Small intestine (tissue), 7 donors: ENCODE measurements around the gene FBXW11. TPM values are rescaled to one million over a fixed set of nuclear protein-coding genes. Genes with fewer than 3 reads are reported as not detected.

Experiments
- DNase-seq, 2 donors: peaks; one replicate each; pipeline versions ENCODE4 v3.0.0 to v3.0.0-alpha.2; 2013
- FAIRE-seq: peaks from 2 replicates; lab custom pipeline; 2012; peaks lifted over from hg19 to GRCh38; lab: Jason Lieb, UNC
- H3K27ac ChIP-seq, 3 donors: one replicate each; pipeline ENCODE4 v1.5.1; 2013; ENCODE audit warnings: low read length in 2 of 3, mild to moderate bottlenecking in 2 of 3, control low read depth in 1 of 3, inconsistent platforms in 1 of 3, low read depth in 1 of 3, moderate library complexity in 1 of 3
- H3K27me3 ChIP-seq, 3 donors: one replicate each; pipeline ENCODE4 v1.6.1; 2013; ENCODE audit warnings: low read length in 3 of 3, inconsistent platforms in 1 of 3; ENCODE audit not compliant: control insufficient read depth in 3 of 3, insufficient read depth in 3 of 3
- H3K36me3 ChIP-seq, 3 donors: one replicate each; pipeline ENCODE4 v1.6.1; 2013; ENCODE audit warnings: low read length in 3 of 3, inconsistent platforms in 1 of 3, low read depth in 1 of 3, mild to moderate bottlenecking in 1 of 3, moderate library complexity in 1 of 3; ENCODE audit not compliant: control insufficient read depth in 3 of 3, insufficient read depth in 2 of 3
- H3K4me1 ChIP-seq, 3 donors: one replicate each; pipeline ENCODE4 v1.6.1; 2013; ENCODE audit warnings: low read length in 2 of 3, inconsistent platforms in 1 of 3, low read depth in 1 of 3, mild to moderate bottlenecking in 1 of 3, moderate library complexity in 1 of 3; ENCODE audit not compliant: control insufficient read depth in 3 of 3, insufficient read depth in 2 of 3
- H3K4me3 ChIP-seq, 3 donors: one replicate each; pipeline ENCODE4 v1.5.1; 2013; ENCODE audit warnings: low read length in 3 of 3, control low read depth in 1 of 3, inconsistent platforms in 1 of 3, low read depth in 1 of 3, mild to moderate bottlenecking in 1 of 3, moderate library complexity in 1 of 3
- H3K9me3 ChIP-seq, 2 donors: one replicate each; pipeline ENCODE4 v1.6.1; 2013; ENCODE audit warnings: low read depth in 1 of 2, low read length in 1 of 2; ENCODE audit not compliant: control insufficient read depth in 2 of 2, insufficient read depth in 1 of 2
- WGBS, 3 donors: extraction: QIAGEN DNeasy Blood & Tissue Kit; methylation state at CpG; one replicate each; pipeline ENCODE4 v1.1.7; 2013; 5-methylcytosine and 5-hydroxymethylcytosine counted together
- polyA plus RNA-seq, 4 donors: library from polyadenylated mRNA; stranded (reverse) in 3 of 4; unstranded in 1 of 4; fragments of 200-250 nt in 3 of 4; fragments of 120-200 nt in 1 of 4; gene quantifications; one replicate each; pipeline versions ENCODE4 v1.2.1 to v1.2.3, GENCODE V29; 2013
- donor health status: healthy with polysubstance abuse.
- donor health status: control.
- donor health status: control.
- donor health status: Bipolar disorder and iron deficiency.
- donor health status: healthy.

Gene FBXW11
- polyA plus RNA-seq, 4 donors = 12.2 to 37.1 (median 15.8) TPM

- Histone ChIP-seq H3K27me3 (no peaks in the 10 kb centered on the region), H3K27ac (no peak overlapping the region), H3K4me3 (no peak overlapping the region), H3K9me3 (no peaks in the 10 kb centered on the region), H3K36me3 (no peaks in the 10 kb centered on the region), H3K4me1 (no peaks in the 10 kb centered on the region)
- 65 to 89% (median 83%) methylated on average over 2 of the region's 2 CpGs for WGBS, 3 donors
- no peak for DNase-seq
- FAIRE-seq = no peak
Observed at GRCh38 chr5:171966270-171966669, 40.2 kb downstream of the FBXW11 start.

- H3K27ac ChIP-seq = no peak overlapping the region
- no peaks in the 10 kb centered on the region for H3K9me3 ChIP-seq
- FAIRE-seq (no peak), DNase-seq (no peak)
- no peaks in the 10 kb centered on the region for H3K4me1 ChIP-seq
- no peaks in the 10 kb centered on the region for H3K27me3 ChIP-seq
- no peak overlapping the region for H3K4me3 ChIP-seq
- WGBS, 3 donors = 76 to 85% (median 82%) methylated on average over 6 of the region's 6 CpGs
- no peaks in the 10 kb centered on the region for H3K36me3 ChIP-seq
Observed at GRCh38 chr5:171965745-171966144, 40.7 kb downstream of the FBXW11 start.

GRCh38 chr5:171963416-171963815 lies 43.0 kb downstream of the FBXW11 start:
- no peaks in the 10 kb centered on the region for H3K9me3 ChIP-seq
- no peak overlapping the region for H3K4me3 ChIP-seq
- H3K4me1 ChIP-seq = no peaks in the 10 kb centered on the region
- H3K36me3 ChIP-seq = peaks cover 0 to 3% (median 0%) of the 10 kb centered on the region in 3 donors
- FAIRE-seq (no peak), DNase-seq (no peak)
- WGBS, 3 donors = 74 to 80% (median 77%) methylated on average over 2 of the region's 2 CpGs
- H3K27me3 ChIP-seq = no peaks in the 10 kb centered on the region
- H3K27ac ChIP-seq = no peak overlapping the region

- no peak for FAIRE-seq
Observed at GRCh38 chr5:171961117-171961516, 45.3 kb downstream of the FBXW11 start.

GRCh38 chr5:171957591-171958251 lies 48.7 kb downstream of the FBXW11 start:
- DNase-seq (no peak), FAIRE-seq (no peak)
- H3K9me3 ChIP-seq = no peaks in the 10 kb centered on the region
- H3K36me3 ChIP-seq = peaks cover 0 to 6% (median 0%) of the 10 kb centered on the region in 3 donors
- H3K4me1 ChIP-seq = peaks cover 0 to 17% (median 9%) of the 10 kb centered on the region in 3 donors
- H3K27ac ChIP-seq = no peak overlapping the region
- 71 to 87% (median 78%) methylated on average over 9 of the region's 9 CpGs for WGBS, 3 donors
- H3K27me3 ChIP-seq = no peaks in the 10 kb centered on the region
- no peak overlapping the region for H3K4me3 ChIP-seq

More at GRCh38 chr5:171961117-171961516, 45.3 kb downstream of the FBXW11 start:
- Histone ChIP-seq H3K4me1 (peaks cover 0 to 11% (median 0%) of the 10 kb centered on the region in 3 donors), H3K9me3 (no peaks in the 10 kb centered on the region), H3K27ac (no peak overlapping the region), H3K4me3 (no peak overlapping the region), H3K36me3 (peaks cover 0 to 6% (median 0%) of the 10 kb centered on the region in 3 donors), H3K27me3 (no peaks in the 10 kb centered on the region)
- 74 to 90% (median 75%) methylated on average over 3 of the region's 3 CpGs for WGBS, 3 donors
- no peak for DNase-seq

- Histone ChIP-seq H3K4me1 (peaks cover 0 to 17% (median 9%) of the 10 kb centered on the region in 3 donors), H3K9me3 (no peaks in the 10 kb centered on the region), H3K36me3 (peaks cover 0 to 6% (median 0%) of the 10 kb centered on the region in 3 donors), H3K27ac (no peak overlapping the region), H3K27me3 (no peaks in the 10 kb centered on the region), H3K4me3 (no peak overlapping the region)
- DNase-seq (no peak), FAIRE-seq (no peak)
- WGBS, 3 donors = 46 to 57% (median 47%) methylated on average over 5 of the region's 5 CpGs
Observed at GRCh38 chr5:171956887-171957495, 49.4 kb downstream of the FBXW11 start.

- Histone ChIP-seq H3K36me3 (peaks cover 0 to 6% (median 0%) of the 10 kb centered on the region in 3 donors), H3K9me3 (no peaks in the 10 kb centered on the region), H3K27ac (no peak overlapping the region), H3K4me1 (peaks cover 0 to 17% (median 9%) of the 10 kb centered on the region in 3 donors), H3K27me3 (no peaks in the 10 kb centered on the region), H3K4me3 (no peak overlapping the region)
- 88 to 100% (median 90%) methylated on average over 1 of the region's 1 CpG for WGBS, 3 donors
- no peak for FAIRE-seq
- DNase-seq = no peak
Observed at GRCh38 chr5:171956314-171956713, 50.1 kb downstream of the FBXW11 start.

- Histone ChIP-seq H3K27ac (no peak overlapping the region), H3K36me3 (peaks cover 0 to 6% (median 0%) of the 10 kb centered on the region in 3 donors), H3K4me3 (no peak overlapping the region), H3K27me3 (no peaks in the 10 kb centered on the region), H3K4me1 (peaks cover 0 to 17% (median 9%) of the 10 kb centered on the region in 3 donors), H3K9me3 (no peaks in the 10 kb centered on the region)
- FAIRE-seq (no peak), DNase-seq (no peak)
- WGBS, 3 donors = 86 to 89% (median 88%) methylated on average over 4 of the region's 4 CpGs
Observed at GRCh38 chr5:171955761-171956160, 50.7 kb downstream of the FBXW11 start.
